Fibroblast of the aortic adventitia (primary cell): ENCODE results near the gene KCNK6. TPM values are rescaled to one million over a fixed set of nuclear protein-coding genes. Genes with fewer than 3 reads are reported as not detected.

Source experiments
- DNase-seq: peaks from one replicate; pipeline ENCODE4 v3.0.0-alpha.2; 2010; ENCODE audit warnings: low read depth
- H3K4me3 ChIP-seq: 2 replicates; pipeline ENCODE4 v1.5.1; 2011; ENCODE audit warnings: low read depth, mild to moderate bottlenecking, control low read depth, low read length, moderate library complexity
- CTCF ChIP-seq: IDR thresholded peaks from 2 replicates; pipeline ENCODE4 v1.5.1; 2011; ENCODE audit warnings: mild to moderate bottlenecking, low read length, control low read depth, inconsistent platforms; ENCODE audit not compliant: insufficient read depth
- total RNA-seq: library from RNA; depleted of rRNA; stranded (reverse); fragments of >200 nt; gene quantifications from 2 replicates; pipeline ENCODE4 v1.2.3, GENCODE V29; 2012; ENCODE audit warnings: low replicate concordance

KCNK6 gene
- total RNA-seq, 1 donor, result 3.6 TPM

GRCh38 chr19:38351865-38352395 is 32.3 kb downstream of the KCNK6 start:
- H3K4me3 ChIP-seq, result no peak overlapping the region
- no peak for DNase-seq
- no peak for TF ChIP-seq CTCF

DNA sequence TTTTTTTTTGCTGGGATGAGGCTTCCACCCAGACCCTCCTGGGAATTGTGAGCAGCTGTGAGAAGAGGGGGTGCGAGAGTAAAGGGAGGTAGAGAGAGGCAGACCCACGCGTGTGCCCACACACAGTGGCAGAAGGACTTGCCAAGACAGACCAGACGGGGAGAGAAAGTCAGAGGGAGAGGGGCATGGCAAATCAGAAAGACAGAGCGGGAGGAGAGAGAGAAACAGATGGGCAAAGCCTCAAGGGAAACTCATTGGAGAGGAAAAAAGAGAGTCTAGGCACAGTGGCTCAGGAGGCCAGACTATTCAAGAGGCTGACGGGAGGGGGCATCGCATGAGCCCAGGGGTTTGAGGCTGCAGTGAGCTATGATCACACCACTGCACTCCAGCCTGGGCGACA is 33.0 kb downstream of the KCNK6 start:
- H3K4me3 ChIP-seq, result no peak overlapping the region
- no peak for DNase-seq
- no peak for TF ChIP-seq CTCF

DNA sequence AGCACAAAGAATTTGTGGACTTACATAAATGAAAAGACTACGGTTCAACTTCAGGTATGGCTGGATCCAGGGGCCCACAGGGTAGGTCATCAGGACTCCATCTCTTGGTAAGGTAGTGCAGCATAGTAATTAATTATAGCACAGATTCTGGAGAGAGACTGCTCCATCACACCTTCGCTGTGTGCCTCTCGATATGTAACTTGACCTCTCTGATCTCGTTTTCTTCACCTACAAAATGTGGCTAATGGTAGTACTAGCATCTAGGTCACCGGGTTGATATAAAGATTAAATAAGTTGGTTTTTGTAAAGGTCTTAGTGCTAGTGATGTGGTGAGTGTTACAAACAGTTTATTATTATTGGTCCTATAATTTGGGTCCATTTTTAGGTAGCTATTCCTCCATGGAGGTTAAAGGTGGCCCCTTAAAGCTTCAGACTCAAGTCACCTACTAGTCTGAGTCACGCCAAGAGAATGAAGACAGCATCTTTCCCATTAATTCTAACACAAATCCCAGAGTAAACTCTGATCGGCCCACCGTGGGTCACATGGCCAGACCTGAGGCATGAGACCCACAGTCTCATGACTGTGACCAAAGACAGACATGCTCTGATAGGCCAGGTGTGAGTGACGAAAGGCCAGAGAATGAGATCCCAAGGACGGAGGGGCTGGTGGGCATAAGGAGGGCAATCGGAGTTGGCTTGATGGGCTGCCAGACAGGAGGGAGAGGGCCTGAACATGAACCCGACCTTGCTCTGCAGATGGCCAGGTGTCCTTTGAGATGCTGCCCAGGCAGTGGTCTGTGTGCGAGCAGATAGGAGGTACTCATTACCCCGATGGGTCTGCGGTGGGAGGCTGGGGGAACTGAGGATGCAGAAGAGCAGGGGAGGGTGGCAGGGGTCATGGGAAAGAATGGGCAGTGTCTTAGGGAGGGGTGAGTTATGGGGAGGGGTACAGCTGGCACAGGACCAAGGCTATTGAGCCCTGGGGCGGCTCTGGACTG is 36.4 kb downstream of the KCNK6 start:
- H3K4me3 ChIP-seq, result no peak overlapping the region
- TF ChIP-seq CTCF, result no peak
- DNase-seq, result no peak

DNA sequence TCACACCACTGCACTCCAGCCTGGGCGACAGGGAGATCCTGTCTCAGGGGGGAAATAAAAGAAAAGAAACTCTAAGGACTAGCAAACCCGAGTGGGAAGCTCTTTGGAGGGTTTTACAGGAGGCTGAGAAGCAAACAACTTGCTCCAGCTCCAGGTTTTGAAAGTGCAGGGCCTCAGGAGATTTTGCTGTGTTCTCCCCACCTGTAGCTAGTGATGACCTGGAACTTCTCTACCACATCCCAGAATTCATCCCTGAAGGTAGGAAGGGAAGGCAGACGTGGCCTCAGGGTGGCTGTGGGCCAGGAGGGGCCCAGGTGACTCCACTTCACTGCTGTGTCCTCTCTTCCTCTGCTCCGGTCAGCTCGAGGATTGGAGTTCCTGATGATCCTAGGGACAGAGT is 38.4 kb downstream of the KCNK6 start:
- H3K4me3 ChIP-seq, result no peak overlapping the region
- no peak for TF ChIP-seq CTCF
- no peak for DNase-seq

- TF ChIP-seq CTCF, result no peak
- no peak for DNase-seq
- H3K4me3 ChIP-seq, result no peak overlapping the region
Measured at GRCh38 chr19:38359242-38360021, 39.8 kb downstream of the KCNK6 start.

DNA sequence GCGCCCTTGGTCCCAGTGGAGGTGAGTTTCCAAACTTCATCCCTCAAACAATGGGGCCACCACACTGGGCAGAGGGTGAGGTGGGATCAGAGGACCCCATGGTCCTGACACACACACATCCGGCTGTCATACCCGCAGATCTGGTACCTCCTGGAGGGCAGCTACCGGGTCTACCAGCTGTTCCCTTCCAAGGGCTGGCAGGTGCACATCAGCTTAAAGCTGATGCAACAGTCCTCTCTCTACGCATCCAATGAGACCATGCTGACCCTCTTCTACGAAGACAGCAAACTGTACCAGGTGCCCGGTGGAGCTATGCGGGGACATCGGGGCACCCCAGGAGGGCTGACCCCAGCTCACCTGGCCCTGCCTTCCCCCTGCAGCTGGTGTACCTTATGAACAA is 40.7 kb downstream of the KCNK6 start:
- TF ChIP-seq CTCF, result no peak
- H3K4me3 ChIP-seq, result no peak overlapping the region

More for the DNA sequence above, 40.7 kb downstream of the KCNK6 start:
- no peak for DNase-seq
